ENCODE results near the gene C12orf60. TPM values are rescaled to one million over a fixed set of nuclear protein-coding genes. Genes with fewer than 3 reads are reported as not detected.

Gene C12orf60
- total and polyA plus RNA-seq, 2 experiments from 2014 or later = 0.17 to 2.3 TPM

DNA sequence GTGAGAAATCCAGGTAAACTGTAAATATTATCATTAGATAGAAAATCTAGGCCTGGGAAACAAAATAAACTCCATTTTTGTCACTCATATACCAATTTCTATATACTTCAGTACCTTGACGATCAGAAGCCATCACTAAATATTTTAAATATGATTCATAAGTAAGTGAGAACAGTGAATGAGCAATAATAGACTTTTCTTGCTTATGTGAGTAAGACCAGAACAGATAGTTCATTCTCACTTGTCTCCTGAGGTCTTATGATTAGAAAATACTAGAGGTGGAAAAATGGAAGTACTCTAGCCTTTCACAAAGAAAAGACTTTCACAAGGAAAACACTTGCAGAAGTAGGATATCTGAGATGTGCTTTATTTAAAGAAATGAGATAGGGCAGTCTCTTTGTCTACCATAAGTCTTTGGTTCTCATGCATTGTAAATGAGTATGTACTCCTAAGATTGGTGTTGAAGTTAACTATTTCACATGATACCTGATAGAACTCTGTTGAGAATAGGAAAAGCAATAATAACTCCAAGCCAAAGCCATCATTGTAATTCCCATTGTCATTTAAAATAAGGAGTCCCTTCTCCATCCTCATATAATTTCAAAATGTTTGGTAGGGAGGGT lies 20.7 kb downstream of the C12orf60 start:
- H3K4me3 ChIP-seq = no peak overlapping the region
- H3K27ac ChIP-seq = no peak overlapping the region
- H4K20me1 ChIP-seq (ENCODE audit: insufficient read depth, poor library complexity, severe bottlenecking) = no peaks in the 10 kb centered on the region
- no peaks in the 10 kb centered on the region for H3K79me2 ChIP-seq
- TF ChIP-seq EZH2 (IDR thresholded peaks at IDR 0.05; ENCODE audit: borderline replicate concordance) (no peak), EZH2phosphoT487 (IDR thresholded peaks at IDR 0.05; ENCODE audit: low read depth, severe bottlenecking, unreplicated experiment) (no peak)
- TF ChIP-seq, protein P1, sequence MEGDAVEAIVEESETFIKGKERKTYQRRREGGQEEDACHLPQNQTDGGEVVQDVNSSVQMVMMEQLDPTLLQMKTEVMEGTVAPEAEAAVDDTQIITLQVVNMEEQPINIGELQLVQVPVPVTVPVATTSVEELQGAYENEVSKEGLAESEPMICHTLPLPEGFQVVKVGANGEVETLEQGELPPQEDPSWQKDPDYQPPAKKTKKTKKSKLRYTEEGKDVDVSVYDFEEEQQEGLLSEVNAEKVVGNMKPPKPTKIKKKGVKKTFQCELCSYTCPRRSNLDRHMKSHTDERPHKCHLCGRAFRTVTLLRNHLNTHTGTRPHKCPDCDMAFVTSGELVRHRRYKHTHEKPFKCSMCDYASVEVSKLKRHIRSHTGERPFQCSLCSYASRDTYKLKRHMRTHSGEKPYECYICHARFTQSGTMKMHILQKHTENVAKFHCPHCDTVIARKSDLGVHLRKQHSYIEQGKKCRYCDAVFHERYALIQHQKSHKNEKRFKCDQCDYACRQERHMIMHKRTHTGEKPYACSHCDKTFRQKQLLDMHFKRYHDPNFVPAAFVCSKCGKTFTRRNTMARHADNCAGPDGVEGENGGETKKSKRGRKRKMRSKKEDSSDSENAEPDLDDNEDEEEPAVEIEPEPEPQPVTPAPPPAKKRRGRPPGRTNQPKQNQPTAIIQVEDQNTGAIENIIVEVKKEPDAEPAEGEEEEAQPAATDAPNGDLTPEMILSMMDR (IDR thresholded peaks at IDR 0.05; ENCODE audit: poor library complexity) = no peak
- no peaks in the 10 kb centered on the region for H3K9me2 ChIP-seq (replicated peaks; ENCODE audit: insufficient read depth)
- H3K9me3 ChIP-seq (ENCODE audit: low read depth) = no peaks in the 10 kb centered on the region
- H3K4me1 ChIP-seq (ENCODE audit: insufficient read depth) = no peaks in the 10 kb centered on the region
- DNase-seq (ENCODE audit: low spot score) = no peak
- 87% methylated on average over 1 of the region's 1 CpG for WGBS (ENCODE audit: low lambda C conversion rate, missing lambda C conversion rate)
- no peak overlapping the region for H3K4me2 ChIP-seq
- H2AFZ ChIP-seq = no peak overlapping the region
- H3K27me3 ChIP-seq = no peaks in the 10 kb centered on the region
- no peaks in the 10 kb centered on the region for H3K36me3 ChIP-seq (replicated peaks; ENCODE audit: insufficient read depth, low read depth)

DNA sequence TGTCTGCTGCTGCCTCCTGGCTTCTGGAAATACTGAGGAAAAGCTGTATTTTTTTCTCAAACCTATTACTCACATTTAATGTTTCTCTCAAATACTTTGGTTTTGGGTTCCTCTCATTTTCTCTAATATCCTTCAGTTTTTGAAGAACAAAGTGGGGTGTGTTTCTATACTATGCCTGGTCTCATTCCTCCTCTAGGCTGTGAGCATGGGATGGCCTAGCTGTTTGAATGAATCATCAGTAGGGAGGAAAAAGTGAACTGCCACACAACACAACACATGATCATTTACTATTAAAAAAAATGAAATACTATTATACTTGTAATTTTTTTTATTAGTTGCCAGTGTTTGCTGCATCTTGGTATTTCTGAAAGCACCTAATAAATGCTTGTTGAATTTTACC lies 21.8 kb downstream of the C12orf60 start:
- H3K27ac ChIP-seq = no peak overlapping the region
- H4K20me1 ChIP-seq (ENCODE audit: insufficient read depth, poor library complexity, severe bottlenecking) = no peaks in the 10 kb centered on the region
- H2AFZ ChIP-seq = no peak overlapping the region
- H3K4me2 ChIP-seq = no peak overlapping the region
- H3K79me2 ChIP-seq = no peaks in the 10 kb centered on the region
- no peak for DNase-seq (ENCODE audit: low spot score)
- H3K4me3 ChIP-seq = no peak overlapping the region
- H3K4me1 ChIP-seq (ENCODE audit: insufficient read depth) = no peaks in the 10 kb centered on the region
- no peaks in the 10 kb centered on the region for H3K9me3 ChIP-seq (ENCODE audit: low read depth)
- H3K27me3 ChIP-seq = no peaks in the 10 kb centered on the region
- H3K36me3 ChIP-seq (replicated peaks; ENCODE audit: insufficient read depth, low read depth) = no peaks in the 10 kb centered on the region
- no peak for TF ChIP-seq EZH2phosphoT487 (IDR thresholded peaks at IDR 0.05; ENCODE audit: low read depth, severe bottlenecking, unreplicated experiment)
- TF ChIP-seq, protein P1 (IDR thresholded peaks at IDR 0.05; ENCODE audit: poor library complexity) = no peak
- no peak for TF ChIP-seq EZH2 (IDR thresholded peaks at IDR 0.05; ENCODE audit: borderline replicate concordance)
- no peaks in the 10 kb centered on the region for H3K9me2 ChIP-seq (replicated peaks; ENCODE audit: insufficient read depth)

DNA sequence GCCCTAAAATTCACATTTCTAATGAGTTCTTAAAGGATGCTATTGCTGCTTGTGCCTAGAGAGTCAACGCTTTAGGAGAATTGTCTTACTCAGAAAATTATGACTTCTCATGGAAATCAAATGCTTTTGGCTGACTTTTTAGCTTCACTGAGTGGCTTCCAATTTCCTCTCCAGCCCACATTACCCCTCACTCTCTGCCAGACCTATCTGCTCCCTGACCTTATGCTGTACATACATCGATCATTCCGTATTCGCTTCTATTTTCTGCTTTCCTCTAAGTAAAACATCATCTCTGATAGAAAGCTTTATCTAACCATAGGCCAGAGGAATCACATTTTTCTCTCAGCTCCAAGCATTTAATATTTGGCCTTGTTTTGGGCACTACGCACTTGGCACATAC lies 23.0 kb downstream of the C12orf60 start:
- no peak for DNase-seq (ENCODE audit: low spot score)
- Histone ChIP-seq H3K79me2 (no peaks in the 10 kb centered on the region), H3K27me3 (no peaks in the 10 kb centered on the region), H3K4me2 (no peak overlapping the region), H2AFZ (no peak overlapping the region), H3K9me2 (replicated peaks; ENCODE audit: insufficient read depth) (no peaks in the 10 kb centered on the region), H3K36me3 (replicated peaks; ENCODE audit: insufficient read depth, low read depth) (no peaks in the 10 kb centered on the region), H3K27ac (peak overlapping the region; percentile 49), H4K20me1 (ENCODE audit: insufficient read depth, poor library complexity, severe bottlenecking) (no peaks in the 10 kb centered on the region), H3K4me3 (no peak overlapping the region), H3K9me3 (ENCODE audit: low read depth) (no peaks in the 10 kb centered on the region), H3K4me1 (ENCODE audit: insufficient read depth) (no peaks in the 10 kb centered on the region)
- TF ChIP-seq EZH2 (IDR thresholded peaks at IDR 0.05; ENCODE audit: borderline replicate concordance) = no peak
- no peak for TF ChIP-seq EZH2phosphoT487 (IDR thresholded peaks at IDR 0.05; ENCODE audit: low read depth, severe bottlenecking, unreplicated experiment)
- TF ChIP-seq, protein P1 (IDR thresholded peaks at IDR 0.05; ENCODE audit: poor library complexity) = no peak
- WGBS (ENCODE audit: low lambda C conversion rate, missing lambda C conversion rate) = 96% methylated on average over 5 of the region's 5 CpGs
